Neural progenitor cell (in vitro differentiated cells): Measurements from ENCODE around the gene PSMB4.
"Not testable (repeated sequence)": the region's sequence is repeated elsewhere in the genome, so short reads cannot be mapped to it uniquely, and the experiment has no call there.

ENCODE experiments used
- CTCF ChIP-seq: fragments of 200-600 bp; sonication (generic); IDR thresholded peaks from 2 replicates; pipeline ENCODE4 v1.5.1; 2017; ENCODE audit warnings: antibody characterized with exemption, mild to moderate bottlenecking
- EZH2 ChIP-seq: fragments of 200-600 bp; sonication (generic); IDR thresholded peaks from 2 replicates; pipeline ENCODE4 v1.6.1; 2017; ENCODE audit warnings: antibody characterized with exemption, mild to moderate bottlenecking, moderate library complexity

- not testable (repeated sequence) for TF ChIP-seq CTCF, EZH2
Measured at GRCh38 chr1:151433827-151434226, 34.5 kb downstream of the PSMB4 start.
